GM20000 (cell line): Measurements from ENCODE around the gene MEIS2.

Experiments
- DNase-seq: peaks from one replicate; pipeline ENCODE4 v3.0.0; 2012; ENCODE audit warnings: low spot score
- CTCF ChIP-seq: IDR thresholded peaks from 2 replicates; pipeline ENCODE4 v1.5.1; 2012; ENCODE audit warnings: mild to moderate bottlenecking, control low read depth; ENCODE audit errors: extremely low read depth, missing control alignments

MEIS2 gene

GRCh38 chr15:37137221-37137620 lies 36.9 kb upstream of the MEIS2 start:
- no peak for DNase-seq
- no peak for TF ChIP-seq CTCF

- DNase-seq: no peak
- TF ChIP-seq CTCF: no peak
Measured at GRCh38 chr15:37136666-37137065, 36.3 kb upstream of the MEIS2 start.

- TF ChIP-seq CTCF: no peak
- DNase-seq: no peak
Measured at GRCh38 chr15:37135225-37135624, 34.9 kb upstream of the MEIS2 start.

- DNase-seq: no peak
- TF ChIP-seq CTCF: no peak
Measured at GRCh38 chr15:37134699-37135131, 34.4 kb upstream of the MEIS2 start.

GRCh38 chr15:37134244-37134643 lies 33.9 kb upstream of the MEIS2 start:
- TF ChIP-seq CTCF: no peak
- DNase-seq: no peak

- DNase-seq: no peak
- no peak for TF ChIP-seq CTCF
Measured at GRCh38 chr15:37133602-37134001, 33.3 kb upstream of the MEIS2 start.

GRCh38 chr15:37132826-37133417 lies 32.6 kb upstream of the MEIS2 start:
- TF ChIP-seq CTCF: no peak
- DNase-seq: no peak
